ENCODE results near the gene CAB39. TPM values are rescaled to one million over a fixed set of nuclear protein-coding genes. Genes with fewer than 3 reads are reported as not detected.

The CAB39 gene
- total and polyA plus RNA-seq, 2 of the 8 experiments (the other 6 are each of a cell fraction or from before 2014, with no cell fraction given) = 16.4 to 50.5 TPM

GRCh38 chr2:230680463-230681170, 32.0 kb upstream of the CAB39 start:
- Histone ChIP-seq H4K91ac (replicated peaks; ENCODE audit: insufficient read length, low read length) (no peak overlapping the region), H4K20me1 (replicated peaks in 1 of 2; ENCODE audit: control insufficient read depth in 1 of 2, insufficient read depth in 2 of 2, low read length in 2 of 2) (no peaks in the 10 kb centered on the region), H2BK15ac (ENCODE audit: low read length) (no peak overlapping the region), H2BK20ac (ENCODE audit: low read length) (no peak overlapping the region), H3K9me3 (ENCODE audit: insufficient read depth in 2 of 2, low read depth in 1 of 2, low read length in 1 of 2) (peaks cover 0 to 5% of the 10 kb centered on the region in 2 experiments; a peak in 1 of 4 replicates), H3K27ac (ENCODE audit: low read depth, low read length) (no peak overlapping the region), H2BK120ac (replicated peaks; ENCODE audit: low read depth, low read length) (no peak overlapping the region), H3K23me2 (ENCODE audit: low read depth, low read length) (no peaks in the 10 kb centered on the region), H3K4me2 (ENCODE audit: insufficient read depth in 1 of 2, low read depth in 2 of 2, low read length in 2 of 2) (no peak overlapping the region), H2AFZ (ENCODE audit: low read length) (no peak overlapping the region), H3K4me3 (ENCODE audit: extremely low read depth in 1 of 4, insufficient read depth in 2 of 4, low read depth in 3 of 4, low read length in 4 of 4) (no peak overlapping the region), H3K27me3 (replicated peaks in 1 of 4; ENCODE audit: control insufficient read depth in 3 of 4, extremely low read depth in 1 of 4, insufficient read depth in 3 of 4, low read length in 3 of 4) (no peaks in the 10 kb centered on the region), H2BK12ac (ENCODE audit: low read depth, low read length) (no peak overlapping the region), H3K4ac (replicated peaks; ENCODE audit: insufficient read length, low read depth, low read length) (no peak overlapping the region), H4K5ac (ENCODE audit: insufficient read length, low read depth, low read length) (no peak overlapping the region), H3K56ac (replicated peaks; ENCODE audit: insufficient read length, low read depth, low read length) (no peak overlapping the region), H3K79me2 (ENCODE audit: control insufficient read depth in 1 of 2, insufficient read depth in 2 of 2, low read length in 2 of 2) (no peaks in the 10 kb centered on the region), H3K79me1 (ENCODE audit: low read depth, low read length) (no peaks in the 10 kb centered on the region; the same call in 1 of the 2 replicates), H4K8ac (ENCODE audit: extremely low read depth, insufficient read depth, low read length) (no peak overlapping the region), H3K36me3 (ENCODE audit: control insufficient read depth in 2 of 4, insufficient read depth in 4 of 4, low read length in 3 of 4) (no peaks in the 10 kb centered on the region), H3K4me1 (replicated peaks in 1 of 4; ENCODE audit: control insufficient read depth in 3 of 4, insufficient read depth in 4 of 4, low read length in 3 of 4) (no peaks in the 10 kb centered on the region), H3K18ac (ENCODE audit: extremely low read depth, low read length) (no peak overlapping the region), H2AK5ac (ENCODE audit: low read depth, low read length) (no peak overlapping the region), H3K14ac (ENCODE audit: insufficient read length) (no peak overlapping the region), H2BK5ac (ENCODE audit: low read depth, low read length) (no peak overlapping the region), H3K23ac (ENCODE audit: insufficient read length) (no peak overlapping the region), H3K9ac (replicated peaks in 1 of 4; ENCODE audit: extremely low read depth in 1 of 4, low read depth in 3 of 4, low read length in 3 of 4) (no peak overlapping the region)
- POLR2A ChIA-PET (ENCODE audit: partially characterized antibody) = interaction anchor here (1.2 kb wide), 1 partner anchor 15 kb away, joined by 4 read pairs; no protein-coding TSS in a partner anchor
- no peak for DNase-seq (ENCODE audit: low read depth in 1 of 2, low spot score in 2 of 2)
- TF ChIP-seq SRF (IDR thresholded peaks at IDR 0.05; ENCODE audit: low read depth, low read length) (no peak), RFX5 (IDR thresholded peaks at IDR 0.05; ENCODE audit: borderline replicate concordance, low read depth, low read length) (no peak), MAFK (IDR thresholded peaks at IDR 0.05; ENCODE audit: low read depth, low read length) (no peak), CTCF (IDR thresholded peaks at IDR 0.05; ENCODE audit: control extremely low read depth in 1 of 3, insufficient read depth in 1 of 3, low read depth in 1 of 3, low read length in 3 of 3) (peak; percentile 11 to 19 (median 16); a peak in 2 of 4 replicates), RAD21 (IDR thresholded peaks at IDR 0.05 in 1 of 2, conservative IDR thresholded peaks at IDR 0.05 in 1 of 2; ENCODE audit: low read depth in 2 of 2, low read length in 2 of 2) (peak in 1 of 2 experiments; percentile 23; a peak in 1 of 4 replicates), JUND (IDR thresholded peaks at IDR 0.05; ENCODE audit: low read length) (no peak), POU5F1 (IDR thresholded peaks at IDR 0.05; ENCODE audit: low read depth, low read length) (no peak), SIRT6 (IDR thresholded peaks at IDR 0.05; ENCODE audit: low read length) (no peak)
- TF ChIP-seq, protein P1, sequence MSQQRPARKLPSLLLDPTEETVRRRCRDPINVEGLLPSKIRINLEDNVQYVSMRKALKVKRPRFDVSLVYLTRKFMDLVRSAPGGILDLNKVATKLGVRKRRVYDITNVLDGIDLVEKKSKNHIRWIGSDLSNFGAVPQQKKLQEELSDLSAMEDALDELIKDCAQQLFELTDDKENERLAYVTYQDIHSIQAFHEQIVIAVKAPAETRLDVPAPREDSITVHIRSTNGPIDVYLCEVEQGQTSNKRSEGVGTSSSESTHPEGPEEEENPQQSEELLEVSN (IDR thresholded peaks at IDR 0.05) = no peak
- CTCF ChIA-PET (ENCODE audit: partially characterized antibody) = interaction anchor here (0.6 to 3.6 kb wide), 11 partner anchors 10 to 608 kb away, joined by 3 to 16 read pairs (median 5); no protein-coding TSS in a partner anchor
- WGBS, 2 experiments (ENCODE audit: extremely low coverage in 1 of 2, insufficient coverage in 1 of 2, insufficient read length in 1 of 2, insufficient replicate concordance in 2 of 2, low coverage in 1 of 2, low lambda C conversion rate in 2 of 2, missing lambda C conversion rate in 1 of 2) = 91% methylated on average over 11 of the region's 11 CpGs; no CpG with 5 or more reads in 1 of the 2 experiments
- FAIRE-seq = no peak

Data from H1 (cell line).